ENCODE measurements around the gene KAZN.

DNA sequence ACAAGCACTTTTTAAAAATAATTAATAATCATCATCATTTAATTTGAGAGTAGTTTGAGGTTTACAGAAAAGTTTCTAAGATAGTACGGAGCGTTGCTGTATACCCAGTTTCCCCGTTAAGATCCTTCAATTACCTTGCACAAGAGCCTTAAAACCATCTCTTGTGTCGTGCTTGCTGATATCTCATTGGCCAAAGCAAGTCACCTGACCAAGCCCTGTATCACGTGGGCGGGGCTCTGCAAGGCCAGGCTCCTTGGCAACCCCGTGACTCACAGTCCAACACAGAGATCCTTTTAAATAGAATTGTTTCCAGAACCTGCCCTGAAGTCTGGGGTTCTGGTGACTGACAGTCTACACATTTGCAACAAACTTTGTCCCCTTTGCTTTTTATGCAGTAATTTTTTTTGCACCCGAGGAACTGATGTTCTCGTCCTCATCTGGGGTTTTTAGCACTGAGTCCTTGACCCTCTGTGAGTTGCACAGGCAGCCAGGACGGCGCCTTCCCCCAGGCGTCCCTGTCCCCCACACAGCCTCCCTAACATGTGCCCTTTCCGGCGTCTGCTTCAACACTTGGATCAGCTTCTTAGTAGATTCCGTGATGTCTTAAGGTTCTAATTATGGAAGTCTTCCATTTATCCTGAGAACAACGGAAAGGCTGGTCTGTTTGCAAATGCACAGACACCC, 371.8 kb downstream of the KAZN start:
- TF ChIP-seq FOSL2 (IDR thresholded peaks at IDR 0.05; ENCODE audit: borderline replicate concordance, low read depth) = no peak
- TF ChIP-seq, protein P1, sequence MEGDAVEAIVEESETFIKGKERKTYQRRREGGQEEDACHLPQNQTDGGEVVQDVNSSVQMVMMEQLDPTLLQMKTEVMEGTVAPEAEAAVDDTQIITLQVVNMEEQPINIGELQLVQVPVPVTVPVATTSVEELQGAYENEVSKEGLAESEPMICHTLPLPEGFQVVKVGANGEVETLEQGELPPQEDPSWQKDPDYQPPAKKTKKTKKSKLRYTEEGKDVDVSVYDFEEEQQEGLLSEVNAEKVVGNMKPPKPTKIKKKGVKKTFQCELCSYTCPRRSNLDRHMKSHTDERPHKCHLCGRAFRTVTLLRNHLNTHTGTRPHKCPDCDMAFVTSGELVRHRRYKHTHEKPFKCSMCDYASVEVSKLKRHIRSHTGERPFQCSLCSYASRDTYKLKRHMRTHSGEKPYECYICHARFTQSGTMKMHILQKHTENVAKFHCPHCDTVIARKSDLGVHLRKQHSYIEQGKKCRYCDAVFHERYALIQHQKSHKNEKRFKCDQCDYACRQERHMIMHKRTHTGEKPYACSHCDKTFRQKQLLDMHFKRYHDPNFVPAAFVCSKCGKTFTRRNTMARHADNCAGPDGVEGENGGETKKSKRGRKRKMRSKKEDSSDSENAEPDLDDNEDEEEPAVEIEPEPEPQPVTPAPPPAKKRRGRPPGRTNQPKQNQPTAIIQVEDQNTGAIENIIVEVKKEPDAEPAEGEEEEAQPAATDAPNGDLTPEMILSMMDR (IDR thresholded peaks at IDR 0.05) = no peak
- TF ChIP-seq, protein P2, sequence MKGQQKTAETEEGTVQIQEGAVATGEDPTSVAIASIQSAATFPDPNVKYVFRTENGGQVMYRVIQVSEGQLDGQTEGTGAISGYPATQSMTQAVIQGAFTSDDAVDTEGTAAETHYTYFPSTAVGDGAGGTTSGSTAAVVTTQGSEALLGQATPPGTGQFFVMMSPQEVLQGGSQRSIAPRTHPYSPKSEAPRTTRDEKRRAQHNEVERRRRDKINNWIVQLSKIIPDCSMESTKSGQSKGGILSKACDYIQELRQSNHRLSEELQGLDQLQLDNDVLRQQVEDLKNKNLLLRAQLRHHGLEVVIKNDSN (IDR thresholded peaks at IDR 0.05; ENCODE audit: borderline replicate concordance, low read depth) = peak; percentile 95
